Neural cell (in vitro differentiated cells): Measurements from ENCODE around the gene RPL29. TPM values are rescaled to one million over a fixed set of nuclear protein-coding genes. Genes with fewer than 3 reads are reported as not detected.

Experiments
- H2AFZ ChIP-seq: fragments of 200-600, 300-800 bp; sonication (generic), shearing (Covaris generic); 2 replicates; pipeline ENCODE4 v1.6.0; 2014; ENCODE audit warnings: low read depth, mild to moderate bottlenecking, antibody characterized with exemption, low read length, moderate library complexity
- H3F3A ChIP-seq: fragments of 200-600 bp; shearing (Covaris generic); 2 replicates; pipeline ENCODE4 v1.6.1; 2016; ENCODE audit warnings: mild to moderate bottlenecking, moderate library complexity, mixed read lengths, antibody characterized with exemption, low read length; ENCODE audit not compliant: insufficient read depth, poor library complexity, severe bottlenecking
- H3K27ac ChIP-seq: fragments of 200-600, 300-800 bp; sonication (generic), shearing (Covaris generic); 2 replicates; pipeline ENCODE4 v1.5.1; 2014; ENCODE audit warnings: mild to moderate bottlenecking, low read length, moderate library complexity
- H3K27me3 ChIP-seq: fragments of 300-800, 200-600 bp; sonication (generic), shearing (Covaris generic); 2 replicates; pipeline ENCODE4 v1.6.0; 2014; ENCODE audit warnings: mild to moderate bottlenecking, low read depth, low read length, moderate library complexity; ENCODE audit not compliant: insufficient read depth
- H3K36me3 ChIP-seq: fragments of 300-800, 200-600 bp; sonication (generic), shearing (Covaris generic); 2 replicates; pipeline ENCODE4 v1.5.1; 2014; ENCODE audit warnings: mild to moderate bottlenecking, antibody characterized with exemption, low read length, moderate library complexity; ENCODE audit not compliant: insufficient read depth
- H3K4me2 ChIP-seq: fragments of 300-800, 200-600 bp; sonication (generic), shearing (Covaris generic); 2 replicates; pipeline ENCODE4 v1.6.0; 2014; ENCODE audit warnings: mild to moderate bottlenecking, low read length
- H3K4me3 ChIP-seq: fragments of 300-800, 200-600 bp; sonication (generic), shearing (Covaris generic); 2 replicates; pipeline ENCODE4 v1.5.1; 2014; ENCODE audit warnings: mild to moderate bottlenecking, low read length, moderate library complexity
- H3K79me2 ChIP-seq: fragments of 200-600 bp; shearing (Covaris generic); replicated peaks from 2 replicates; pipeline ENCODE4 v1.6.0; 2014; ENCODE audit warnings: mild to moderate bottlenecking, low read length, moderate library complexity; ENCODE audit not compliant: insufficient read depth
- H3K9ac ChIP-seq: fragments of 300-800, 200-600 bp; sonication (generic), shearing (Covaris generic); 2 replicates; pipeline ENCODE4 v1.6.1; 2016; ENCODE audit warnings: mild to moderate bottlenecking, low read length, mixed read lengths
- H3K9me2 ChIP-seq: fragments of 200-600 bp; shearing (Covaris generic); 2 replicates; pipeline ENCODE4 v1.6.1; 2016; ENCODE audit warnings: mild to moderate bottlenecking, low read length, mixed read lengths; ENCODE audit not compliant: insufficient read depth
- H3K9me3 ChIP-seq: fragments of 200-600, 300-800 bp; sonication (generic), shearing (Covaris generic); 2 replicates; pipeline ENCODE4 v1.6.1; 2016; ENCODE audit warnings: mild to moderate bottlenecking, mixed run types, low read length, moderate library complexity, mixed read lengths
- H4K20me1 ChIP-seq: fragments of 200-600 bp; shearing (Covaris generic); 2 replicates; pipeline ENCODE4 v1.6.1; 2016; ENCODE audit warnings: mild to moderate bottlenecking, mixed run types; ENCODE audit not compliant: insufficient read depth
- CTCF ChIP-seq: fragments of 450-650 bp; IDR thresholded peaks from 2 replicates; pipeline ENCODE4 v1.5.1; 2014; ENCODE audit warnings: antibody characterized with exemption, mild to moderate bottlenecking, moderate library complexity; ENCODE audit not compliant: poor library complexity, severe bottlenecking
- EP300 ChIP-seq: fragments of 450-650 bp; conservative IDR thresholded peaks from 2 replicates; pipeline ENCODE4 v1.6.1; 2014; ENCODE audit warnings: antibody characterized with exemption, mild to moderate bottlenecking, moderate library complexity; ENCODE audit not compliant: poor library complexity, severe bottlenecking
- EZH2 ChIP-seq: fragments of 200-600, 300-800 bp; shearing (Covaris generic), sonication (generic); IDR thresholded peaks from 2 replicates; pipeline ENCODE4 v1.6.1; 2014; ENCODE audit warnings: antibody characterized with exemption, low read length, borderline replicate concordance, mild to moderate bottlenecking; ENCODE audit not compliant: insufficient read depth, poor library complexity, severe bottlenecking
- MXI1 ChIP-seq: fragments of 450-650 bp; conservative IDR thresholded peaks from 2 replicates; pipeline ENCODE4 v1.6.1; 2014; ENCODE audit warnings: antibody characterized with exemption, mild to moderate bottlenecking; ENCODE audit not compliant: poor library complexity, severe bottlenecking
- POLR2AphosphoS5 ChIP-seq: IDR thresholded peaks from 2 replicates; pipeline ENCODE4 v1.6.1; 2012
- RAD21 ChIP-seq: fragments of 450-650 bp; conservative IDR thresholded peaks from 2 replicates; pipeline ENCODE4 v1.6.1; 2014; ENCODE audit warnings: antibody characterized with exemption, mild to moderate bottlenecking, moderate library complexity
- REST ChIP-seq: IDR thresholded peaks from 2 replicates; pipeline ENCODE4 v1.6.1; 2012; ENCODE audit warnings: borderline replicate concordance
- SMC3 ChIP-seq: fragments of 450-650 bp; conservative IDR thresholded peaks from 2 replicates; pipeline ENCODE4 v1.6.1; 2014; ENCODE audit warnings: antibody characterized with exemption, mild to moderate bottlenecking, moderate library complexity; ENCODE audit not compliant: poor library complexity
- TAF1 ChIP-seq: IDR thresholded peaks from 2 replicates; pipeline ENCODE4 v1.6.1; 2012; ENCODE audit warnings: low read depth
- polyA plus RNA-seq: library from polyadenylated mRNA; depleted of rRNA; stranded (reverse); fragments of >200 nt; gene quantifications from 2 replicates; pipeline ENCODE4 v1.2.3, GENCODE V29; 2014

Gene RPL29
- polyA plus RNA-seq, 1 donor from 2014 or later, result 846 TPM

GRCh38 chr3:51947215-51947900 lies 48.3 kb downstream of the RPL29 start:
- H2AFZ ChIP-seq, result no peak overlapping the region
- H3K27ac ChIP-seq, result no peak overlapping the region
- H3K4me2 ChIP-seq, result no peak overlapping the region
- H3K27me3 ChIP-seq, result no peaks in the 10 kb centered on the region
- no peak overlapping the region for H3K9ac ChIP-seq
- H3K79me2 ChIP-seq, result no peaks in the 10 kb centered on the region
- H3K36me3 ChIP-seq, result no peaks in the 10 kb centered on the region
- no peaks in the 10 kb centered on the region for H3K9me3 ChIP-seq
- H4K20me1 ChIP-seq, result no peaks in the 10 kb centered on the region
- no peaks in the 10 kb centered on the region for H3K9me2 ChIP-seq
- TF ChIP-seq EP300, result no peak
- H3K4me3 ChIP-seq, result no peak overlapping the region
- no peaks in the 10 kb centered on the region for H3F3A ChIP-seq

GRCh38 chr3:51946796-51947195 lies 48.9 kb downstream of the RPL29 start:
- no peaks in the 10 kb centered on the region for H3K79me2 ChIP-seq
- H4K20me1 ChIP-seq, result no peaks in the 10 kb centered on the region
- no peaks in the 10 kb centered on the region for H3F3A ChIP-seq
- H3K27ac ChIP-seq, result no peak overlapping the region
- H3K9me2 ChIP-seq, result no peaks in the 10 kb centered on the region
- H3K36me3 ChIP-seq, result no peaks in the 10 kb centered on the region
- no peak overlapping the region for H3K4me2 ChIP-seq
- H3K4me3 ChIP-seq, result no peak overlapping the region
- TF ChIP-seq TAF1 (no peak), EZH2 (no peak), SMC3 (no peak), MXI1 (no peak), POLR2AphosphoS5 (no peak), EP300 (no peak), CTCF (no peak), REST (no peak), RAD21 (no peak)
- H3K27me3 ChIP-seq, result no peaks in the 10 kb centered on the region
- no peak overlapping the region for H2AFZ ChIP-seq
- H3K9ac ChIP-seq, result no peak overlapping the region
- no peaks in the 10 kb centered on the region for H3K9me3 ChIP-seq
